NCI-H146 treated with DMSO at 0.1 percent for 48 hours (cell line): ENCODE measurements around the gene RGS10.
"Not testable (repeated sequence)": the region's sequence is repeated elsewhere in the genome, so short reads cannot be mapped to it uniquely, and the experiment has no call there.

Source experiments
- DNase-seq: peaks from one replicate; lab custom pipeline; 2025; ENCODE audit not compliant: unreplicated experiment; lab: John Stamatoyannopoulos, UW

The RGS10 gene

GRCh38 chr10:119473771-119474170 lies 68.7 kb downstream of the RGS10 start:
- DNase-seq, result no peak

GRCh38 chr10:119470920-119471702 lies 71.4 kb downstream of the RGS10 start:
- DNase-seq, result no peak

- no peak for DNase-seq
These were observed 72.7 kb downstream of the RGS10 start for GRCh38 chr10:119469846-119470245.

GRCh38 chr10:119469325-119469707 lies 73.2 kb downstream of the RGS10 start:
- DNase-seq, result no peak

- no peak for DNase-seq
These were observed 73.8 kb downstream of the RGS10 start for GRCh38 chr10:119468542-119469324.

GRCh38 chr10:119466655-119467054 lies 75.9 kb downstream of the RGS10 start:
- DNase-seq, result no peak

GRCh38 chr10:119466076-119466475 lies 76.4 kb downstream of the RGS10 start:
- DNase-seq, result no peak

- no peak for DNase-seq
These were observed 77.4 kb downstream of the RGS10 start for GRCh38 chr10:119465085-119465484.

- not testable (repeated sequence) for DNase-seq
These were observed 79.3 kb downstream of the RGS10 start for GRCh38 chr10:119463195-119463594.

GRCh38 chr10:119462773-119463172 lies 79.7 kb downstream of the RGS10 start:
- DNase-seq, result no peak

- DNase-seq, result no peak
These were observed 80.6 kb downstream of the RGS10 start for GRCh38 chr10:119461923-119462322.

- no peak for DNase-seq
These were observed 81.1 kb downstream of the RGS10 start for GRCh38 chr10:119461380-119461779.

GRCh38 chr10:119460369-119461195 lies 81.9 kb downstream of the RGS10 start:
- DNase-seq, result no peak

GRCh38 chr10:119459681-119460340 lies 82.7 kb downstream of the RGS10 start:
- DNase-seq, result no peak

- no peak for DNase-seq
These were observed 84.4 kb downstream of the RGS10 start for GRCh38 chr10:119457966-119458766.

- DNase-seq, result no peak
These were observed 86.1 kb downstream of the RGS10 start for GRCh38 chr10:119456435-119456810.

- no peak for DNase-seq
These were observed 86.7 kb downstream of the RGS10 start for GRCh38 chr10:119455609-119456434.

GRCh38 chr10:119454990-119455389 lies 87.5 kb downstream of the RGS10 start:
- no peak for DNase-seq

GRCh38 chr10:119454316-119454715 lies 88.2 kb downstream of the RGS10 start:
- DNase-seq, result no peak
